Endothelial cell of umbilical vein (primary cell): ENCODE data around the gene MGST3. TPM values are rescaled to one million over a fixed set of nuclear protein-coding genes. Genes with fewer than 3 reads are reported as not detected.

ENCODE experiments used
- BruUV-seq: library from RNA; stranded (reverse); fragments of 400-500 nt; replicated peaks from 2 replicates; lab custom pipeline; 2021; lab: Mats Ljungman, UMichigan
- CTCF ChIA-PET: fragments of 300-600, 350-600 bp; sonication (Branson Sonifier 250); formaldehyde crosslinking; loops from one replicate; lab custom pipeline; 2021; ENCODE audit warnings: antibody characterized with exemption, inconsistent platforms; lab: Charles Lee
- POLR2A ChIA-PET: fragments of 300-600, 350-600 bp; sonication (Branson Sonifier 250); formaldehyde crosslinking; loops from one replicate; lab custom pipeline; 2021; ENCODE audit warnings: antibody characterized with exemption, inconsistent platforms; lab: Charles Lee
- DNase-seq: peaks from one replicate; pipeline ENCODE4 v3.0.0-alpha.2; 2011; ENCODE audit warnings: low read depth, low spot score
- FAIRE-seq: peaks from 2 replicates; lab custom pipeline; 2011; peaks lifted over from hg19 to GRCh38; lab: Jason Lieb, UNC
- H2AFZ ChIP-seq: 2 replicates; pipeline ENCODE4 v1.6.0; 2012; ENCODE audit warnings: low read depth, low read length, control low read depth, inconsistent platforms
- H3K27ac ChIP-seq: 2 replicates; pipeline ENCODE4 v1.5.1; 2011; ENCODE audit warnings: low read depth, mild to moderate bottlenecking, control low read depth, low read length, moderate library complexity; ENCODE audit not compliant: insufficient read depth
- H3K27me3 ChIP-seq, 2 experiments: 2 replicates each; pipeline versions ENCODE4 v1.6.0 to v1.6.1; 2011; ENCODE audit warnings: low read length in 2 of 2, mixed read lengths in 1 of 2; ENCODE audit not compliant: control insufficient read depth in 2 of 2, insufficient read depth in 2 of 2
- H3K36me3 ChIP-seq, 2 experiments: 2 replicates in 1 of 2; 3 replicates in 1 of 2; pipeline ENCODE4 v1.5.1; 2011; ENCODE audit warnings: low read length in 2 of 2, mild to moderate bottlenecking in 1 of 2, moderate library complexity in 1 of 2; ENCODE audit not compliant: control insufficient read depth in 2 of 2, insufficient read depth in 2 of 2; ENCODE audit errors: extremely low read depth in 1 of 2
- H3K4me1 ChIP-seq: 3 replicates; pipeline ENCODE4 v1.5.1; 2011; ENCODE audit warnings: mild to moderate bottlenecking, low read length; ENCODE audit not compliant: control insufficient read depth, insufficient read depth; ENCODE audit errors: extremely low read depth
- H3K4me2 ChIP-seq: 2 replicates; pipeline ENCODE4 v1.6.1; 2011; ENCODE audit warnings: low read length, control low read depth, mixed read lengths; ENCODE audit not compliant: insufficient read depth
- H3K4me3 ChIP-seq, 3 experiments: fragments of 200-600 bp in 1 of 3; sonication (generic), shearing (Covaris generic) in 1 of 3; replicated peaks in 1 of 3; 2 replicates each; pipeline ENCODE4 v1.5.1; 2011 to 2016; ENCODE audit warnings: control low read depth in 3 of 3, low read length in 3 of 3, mild to moderate bottlenecking in 2 of 3, inconsistent platforms in 1 of 3, low read depth in 1 of 3, moderate library complexity in 1 of 3; ENCODE audit not compliant: insufficient read depth in 1 of 3
- H3K79me2 ChIP-seq: 2 replicates; pipeline ENCODE4 v1.6.0; 2012; ENCODE audit warnings: low read length, inconsistent platforms; ENCODE audit not compliant: control insufficient read depth, insufficient read depth
- H3K9ac ChIP-seq: replicated peaks from 2 replicates; pipeline ENCODE3; 2011; ENCODE audit warnings: low read length, control low read depth; ENCODE audit not compliant: insufficient read depth; ENCODE audit errors: extremely low read depth
- H3K9me1 ChIP-seq: replicated peaks from 3 replicates; pipeline ENCODE4 v1.6.0; 2011; ENCODE audit warnings: mild to moderate bottlenecking, low read length; ENCODE audit not compliant: control insufficient read depth, insufficient read depth; ENCODE audit errors: extremely low read depth
- H3K9me3 ChIP-seq: replicated peaks from 2 replicates; pipeline ENCODE4 v1.5.1; 2012; ENCODE audit warnings: low read length, inconsistent platforms; ENCODE audit not compliant: control insufficient read depth, insufficient read depth
- H4K20me1 ChIP-seq: replicated peaks from 2 replicates; pipeline ENCODE3; 2011; ENCODE audit warnings: mild to moderate bottlenecking, low read length; ENCODE audit not compliant: control insufficient read depth, insufficient read depth; ENCODE audit errors: extremely low read depth
- EZH2 ChIP-seq: IDR thresholded peaks from 2 replicates; pipeline ENCODE4 v1.6.1; 2012; ENCODE audit warnings: borderline replicate concordance, low read depth, mild to moderate bottlenecking, moderate library complexity, low read length, inconsistent platforms; ENCODE audit not compliant: severe bottlenecking
- FOS ChIP-seq: IDR thresholded peaks from 2 replicates; pipeline ENCODE4 v1.6.1; 2011; ENCODE audit warnings: mild to moderate bottlenecking, low read length, moderate library complexity, borderline replicate concordance; ENCODE audit not compliant: insufficient read depth
- GATA2 ChIP-seq: IDR thresholded peaks from 2 replicates; pipeline ENCODE4 v1.7.0; 2011; ENCODE audit warnings: low read depth, mild to moderate bottlenecking, moderate library complexity, mixed read lengths, low read length; ENCODE audit not compliant: insufficient read length, insufficient read depth
- JUN ChIP-seq: IDR thresholded peaks from 2 replicates; pipeline ENCODE4 v1.6.1; 2011; ENCODE audit warnings: borderline replicate concordance, low read depth; ENCODE audit not compliant: insufficient read length, insufficient read depth
- MYC ChIP-seq: IDR thresholded peaks from one replicate; pipeline ENCODE4 v1.6.1; 2011; ENCODE audit warnings: mild to moderate bottlenecking, low read depth, low read length
- POLR2A ChIP-seq: IDR thresholded peaks from 2 replicates; pipeline ENCODE4 v1.6.1; 2012; ENCODE audit warnings: low read depth, mild to moderate bottlenecking, control low read depth, low read length
- POLR2AphosphoS5 ChIP-seq: IDR thresholded peaks from 2 replicates; pipeline ENCODE4 v1.6.1; 2012; ENCODE audit warnings: low read depth, mild to moderate bottlenecking, control low read depth, low read length, moderate library complexity; ENCODE audit not compliant: insufficient read depth
- dilution Hi-C: fragments of 300-500 bp; cut with MboI; formaldehyde crosslinking; loops from one replicate; pipeline ENCODE4 v1.15.0; 2019; ENCODE audit warnings: low sequenced_read_pairs; ENCODE audit not compliant: extremely low pct_ligation_motif_present
- intact Hi-C: fragments of 100-400 bp; cut with micrococcal nuclease; formaldehyde crosslinking; loops from one replicate; pipeline ENCODE4 v1.10.0; 2022
- polyA plus RNA-seq, 4 experiments: library from polyadenylated mRNA; depleted of rRNA in 3 of 4; stranded (reverse) in 3 of 4; unstranded in 1 of 4; fragments of >200 nt; gene quantifications; 2 replicates each; pipeline versions ENCODE4 v1.2.1 to v1.2.3, GENCODE V29; 2011 to 2012; ENCODE audit warnings: missing spikeins in 1 of 4
- total RNA-seq: library from RNA; stranded (reverse); gene quantifications from 2 replicates; pipeline ENCODE4 v1.2.3, GENCODE V29; 2021
- TF ChIP-seq, protein P1 (sequence below), 2 donors: IDR thresholded peaks; 1 replicate in 1 of 2; 2 replicates in 1 of 2; pipeline ENCODE4 v1.5.1; 2011; ENCODE audit warnings: low read length in 2 of 2, mild to moderate bottlenecking in 2 of 2, moderate library complexity in 2 of 2, control low read depth in 1 of 2, inconsistent platforms in 1 of 2, low read depth in 1 of 2; ENCODE audit not compliant: insufficient read depth in 1 of 2; ENCODE audit errors: extremely low read depth in 1 of 2
- TF ChIP-seq, protein P2 (sequence below): IDR thresholded peaks from 2 replicates; pipeline ENCODE4 v1.6.1; 2011; ENCODE audit not compliant: insufficient read depth, insufficient read length

Gene MGST3
- total and polyA plus RNA-seq, 2 donors (not counting 3 experiments of a cell fraction or from before 2014, with no cell fraction given): 164 to 288 TPM

GRCh38 chr1:165675794-165676193, 44.8 kb downstream of the MGST3 start:
- Histone ChIP-seq H3K9me3 (no peaks in the 10 kb centered on the region), H3K9ac (no peak overlapping the region), H3K36me3 (peaks cover 0 to 2% of the 10 kb centered on the region in 2 experiments), H2AFZ (no peak overlapping the region), H3K27me3 (no peaks in the 10 kb centered on the region), H3K4me3 (no peak overlapping the region), H3K27ac (no peak overlapping the region), H4K20me1 (no peaks in the 10 kb centered on the region), H3K4me1 (peaks cover 11% of the 10 kb centered on the region), H3K4me2 (no peak overlapping the region), H3K9me1 (no peaks in the 10 kb centered on the region), H3K79me2 (no peaks in the 10 kb centered on the region)
- DNase-seq (no peak), FAIRE-seq (no peak)
- dilution Hi-C loops (no loop called here), intact Hi-C loops (no loop called here)
- ChIA-PET CTCF (interaction anchor here (0.6 kb wide), 1 partner anchor 10 kb away, joined by 3 read pairs; no protein-coding TSS in a partner anchor), POLR2A (no interaction called here)
- no TSS peak for BruUV-seq
- TF ChIP-seq POLR2A (no peak), FOS (no peak), EZH2 (no peak), JUN (no peak), POLR2AphosphoS5 (no peak), GATA2 (no peak), MYC (no peak)
- TF ChIP-seq, protein P1, sequence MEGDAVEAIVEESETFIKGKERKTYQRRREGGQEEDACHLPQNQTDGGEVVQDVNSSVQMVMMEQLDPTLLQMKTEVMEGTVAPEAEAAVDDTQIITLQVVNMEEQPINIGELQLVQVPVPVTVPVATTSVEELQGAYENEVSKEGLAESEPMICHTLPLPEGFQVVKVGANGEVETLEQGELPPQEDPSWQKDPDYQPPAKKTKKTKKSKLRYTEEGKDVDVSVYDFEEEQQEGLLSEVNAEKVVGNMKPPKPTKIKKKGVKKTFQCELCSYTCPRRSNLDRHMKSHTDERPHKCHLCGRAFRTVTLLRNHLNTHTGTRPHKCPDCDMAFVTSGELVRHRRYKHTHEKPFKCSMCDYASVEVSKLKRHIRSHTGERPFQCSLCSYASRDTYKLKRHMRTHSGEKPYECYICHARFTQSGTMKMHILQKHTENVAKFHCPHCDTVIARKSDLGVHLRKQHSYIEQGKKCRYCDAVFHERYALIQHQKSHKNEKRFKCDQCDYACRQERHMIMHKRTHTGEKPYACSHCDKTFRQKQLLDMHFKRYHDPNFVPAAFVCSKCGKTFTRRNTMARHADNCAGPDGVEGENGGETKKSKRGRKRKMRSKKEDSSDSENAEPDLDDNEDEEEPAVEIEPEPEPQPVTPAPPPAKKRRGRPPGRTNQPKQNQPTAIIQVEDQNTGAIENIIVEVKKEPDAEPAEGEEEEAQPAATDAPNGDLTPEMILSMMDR (IDR thresholded peaks at IDR 0.05; ENCODE audit: extremely low read depth in 1 of 2, insufficient read depth in 1 of 2, low read depth in 1 of 2, low read length in 2 of 2): no peak
- TF ChIP-seq, protein P2, sequence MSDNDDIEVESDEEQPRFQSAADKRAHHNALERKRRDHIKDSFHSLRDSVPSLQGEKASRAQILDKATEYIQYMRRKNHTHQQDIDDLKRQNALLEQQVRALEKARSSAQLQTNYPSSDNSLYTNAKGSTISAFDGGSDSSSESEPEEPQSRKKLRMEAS: no peak
